Right cardiac atrium (tissue), 5 donors: Measurements from ENCODE around the gene CFAP54. TPM values are rescaled to one million over a fixed set of nuclear protein-coding genes. Genes with fewer than 3 reads are reported as not detected.
A peak's percentile ranks its signal among the peaks of the same experiment; 100 is the strongest.
"Not testable (repeated sequence)": the region's sequence is repeated elsewhere in the genome, so short reads cannot be mapped to it uniquely, and the experiment has no call there.

Experiments used
- ATAC-seq, 2 donors: fragments of 200-7000 bp; cut with Tn5 transposase; one replicate each; pipeline versions ENCODE4 v1.8.0 to v1.9.1; 2020; ENCODE audit warnings: moderate library complexity in 2 of 2, mild to moderate bottlenecking in 1 of 2
- DNase-seq, 3 donors: peaks; one replicate each; pipeline ENCODE4 v3.0.0-alpha.2; 2020
- H3K27ac ChIP-seq: one replicate; pipeline ENCODE4 v1.5.1; 2013; ENCODE audit warnings: mild to moderate bottlenecking, low read length, control low read depth, moderate library complexity
- H3K27me3 ChIP-seq: one replicate; pipeline ENCODE4 v1.6.1; 2013; ENCODE audit not compliant: control insufficient read depth, insufficient read depth
- H3K4me1 ChIP-seq: one replicate; pipeline ENCODE4 v1.6.1; 2013; ENCODE audit warnings: low read length; ENCODE audit not compliant: control insufficient read depth, insufficient read depth
- H3K4me3 ChIP-seq: one replicate; pipeline ENCODE4 v1.5.1; 2013; ENCODE audit warnings: low read length, control low read depth
- H3K9me3 ChIP-seq: one replicate; pipeline ENCODE4 v1.6.1; 2013; ENCODE audit warnings: low read length; ENCODE audit not compliant: control insufficient read depth
- WGBS: extraction: QIAGEN DNeasy Blood & Tissue Kit; methylation state at CpG from one replicate; pipeline ENCODE4 v1.1.7; 2013; 5-methylcytosine and 5-hydroxymethylcytosine counted together
- intact Hi-C, 4 donors: fragments of 100-400 bp; cut with DNase I; formaldehyde crosslinking; loops; one replicate each; pipeline versions ENCODE4 v1.11.0 to v1.14.0; 2022 to 2023
- polyA plus RNA-seq: library from polyadenylated mRNA; stranded (reverse); fragments of 200-250 nt; gene quantifications from one replicate; pipeline ENCODE4 v1.2.3, GENCODE V29; 2013
- total RNA-seq, 4 donors: library from RNA; stranded (reverse); fragmentation: NEBNext Ultra II Directional; extraction: Animal tissue kit (Norgen Biotek cat#: 25700); gene quantifications; one replicate each; pipeline ENCODE4 v1.2.1, GENCODE V29; 2021
- donor health status: healthy with polysubstance abuse.
- donor health status: DM: no; HTN: yes; CAD: no.
- donor health status: DM: no; HTN: no; CAD: no.
- donor health status: DM: no; HTN: yes; CAD: no; lungs with severe emphysema.
- donor health status: DM: yes; HTN: yes; CAD: no.

The CFAP54 gene
- total and polyA plus RNA-seq, 5 donors, result 0.14 to 0.42 (median 0.28) TPM

- Histone ChIP-seq H3K9me3 (no peaks in the 10 kb centered on the region), H3K27me3 (no peaks in the 10 kb centered on the region), H3K4me3 (no peak overlapping the region), H3K27ac (no peak overlapping the region), H3K4me1 (no peaks in the 10 kb centered on the region)
- WGBS, result 57% methylated on average over 4 of the region's 4 CpGs
- intact Hi-C loops, result no loop called here
- DNase-seq, result no peak
- no peak for ATAC-seq
These were observed 134.4 kb downstream of the CFAP54 start for GRCh38 chr12:96623656-96624217.

GRCh38 chr12:96635844-96636243 lies 146.5 kb downstream of the CFAP54 start:
- no peak for ATAC-seq
- no peak overlapping the region for H3K4me3 ChIP-seq
- WGBS, result 75% methylated on average over 3 of the region's 3 CpGs
- H3K27ac ChIP-seq, result no peak overlapping the region
- no peak for DNase-seq
- H3K4me1 ChIP-seq, result no peaks in the 10 kb centered on the region
- intact Hi-C loops, result no loop called here
- H3K9me3 ChIP-seq, result no peaks in the 10 kb centered on the region
- no peaks in the 10 kb centered on the region for H3K27me3 ChIP-seq

- 86% methylated on average over 5 of the region's 5 CpGs for WGBS
These were observed 147.5 kb downstream of the CFAP54 start for GRCh38 chr12:96636895-96637294.

GRCh38 chr12:96648923-96649322 lies 159.5 kb downstream of the CFAP54 start:
- H3K4me3 ChIP-seq, result no peak overlapping the region
- H3K4me1 ChIP-seq, result no peaks in the 10 kb centered on the region
- H3K9me3 ChIP-seq, result peaks cover 1% of the 10 kb centered on the region
- intact Hi-C loops, result no loop called here
- no peaks in the 10 kb centered on the region for H3K27me3 ChIP-seq
- ATAC-seq (no peak), DNase-seq (no peak)
- no peak overlapping the region for H3K27ac ChIP-seq
- 55% methylated on average over 1 of the region's 1 CpG for WGBS

More at GRCh38 chr12:96636895-96637294, 147.5 kb downstream of the CFAP54 start:
- DNase-seq, result no peak
- H3K4me3 ChIP-seq, result no peak overlapping the region
- no peak overlapping the region for H3K27ac ChIP-seq
- no peaks in the 10 kb centered on the region for H3K27me3 ChIP-seq
- no peak for ATAC-seq
- no peaks in the 10 kb centered on the region for H3K4me1 ChIP-seq
- intact Hi-C loops, result no loop called here
- H3K9me3 ChIP-seq, result no peaks in the 10 kb centered on the region

- H3K4me3 ChIP-seq, result no peak overlapping the region
- ATAC-seq (no peak), DNase-seq (no peak)
- WGBS, result 52% methylated on average over 2 of the region's 2 CpGs
- intact Hi-C loops, result no loop called here
- H3K27me3 ChIP-seq, result no peaks in the 10 kb centered on the region
- peaks cover 1% of the 10 kb centered on the region for H3K9me3 ChIP-seq
- no peak overlapping the region for H3K27ac ChIP-seq
- H3K4me1 ChIP-seq, result no peaks in the 10 kb centered on the region
These were observed 163.5 kb downstream of the CFAP54 start for GRCh38 chr12:96652870-96653269.

- no peak for DNase-seq
- H3K27me3 ChIP-seq, result no peaks in the 10 kb centered on the region
- no peaks in the 10 kb centered on the region for H3K4me1 ChIP-seq
- 94% methylated on average over 1 of the region's 1 CpG for WGBS
- H3K4me3 ChIP-seq, result no peak overlapping the region
- H3K27ac ChIP-seq, result no peak overlapping the region
- no peak for ATAC-seq
- no peaks in the 10 kb centered on the region for H3K9me3 ChIP-seq
- intact Hi-C loops, result no loop called here
These were observed 168.7 kb downstream of the CFAP54 start for GRCh38 chr12:96658075-96658474.

- no peaks in the 10 kb centered on the region for H3K4me1 ChIP-seq
- DNase-seq (no peak), ATAC-seq (no peak)
- no peak overlapping the region for H3K4me3 ChIP-seq
- H3K27me3 ChIP-seq, result no peaks in the 10 kb centered on the region
- H3K9me3 ChIP-seq, result peaks cover 3% of the 10 kb centered on the region
- H3K27ac ChIP-seq, result no peak overlapping the region
- 84% methylated on average over 4 of the region's 4 CpGs for WGBS
- intact Hi-C loops, result no loop called here
These were observed 180.4 kb downstream of the CFAP54 start for GRCh38 chr12:96669786-96670185.

GRCh38 chr12:96670334-96670899 lies 181.0 kb downstream of the CFAP54 start:
- no peaks in the 10 kb centered on the region for H3K4me1 ChIP-seq
- intact Hi-C loops, result no loop called here
- H3K27me3 ChIP-seq, result no peaks in the 10 kb centered on the region
- ATAC-seq (no peak), DNase-seq (no peak)
- no peak overlapping the region for H3K4me3 ChIP-seq
- H3K27ac ChIP-seq, result no peak overlapping the region
- WGBS, result 50% methylated on average over 3 of the region's 3 CpGs
- H3K9me3 ChIP-seq, result peaks cover 3% of the 10 kb centered on the region

GRCh38 chr12:96675519-96675918 lies 186.1 kb downstream of the CFAP54 start:
- H3K4me3 ChIP-seq, intact Hi-C loops, H3K4me1 ChIP-seq, H3K27me3 ChIP-seq, H3K27ac ChIP-seq, DNase-seq, ATAC-seq, H3K9me3 ChIP-seq: not testable (repeated sequence)
- 96% methylated on average over 3 of the region's 3 CpGs for WGBS

- no peaks in the 10 kb centered on the region for H3K9me3 ChIP-seq
- H3K4me1 ChIP-seq, result no peaks in the 10 kb centered on the region
- ATAC-seq, result no peak
- H3K4me3 ChIP-seq, result no peak overlapping the region
- WGBS, result 70% methylated on average over 1 of the region's 1 CpG
- no peaks in the 10 kb centered on the region for H3K27me3 ChIP-seq
- intact Hi-C loops, result no loop called here
- H3K27ac ChIP-seq, result no peak overlapping the region
- DNase-seq, result peak in 1 of 3 donors; percentile 3
These were observed 188.0 kb downstream of the CFAP54 start for GRCh38 chr12:96677363-96677762.

- 45% methylated on average over 4 of the region's 4 CpGs for WGBS
- ATAC-seq, result peak in 1 of 2 donors; percentile 51
These were observed 198.3 kb downstream of the CFAP54 start for GRCh38 chr12:96687719-96688118.

GRCh38 chr12:96698521-96698920 lies 209.1 kb downstream of the CFAP54 start:
- intact Hi-C loops, result no loop called here
- Histone ChIP-seq H3K4me3 (no peak overlapping the region), H3K9me3 (no peaks in the 10 kb centered on the region), H3K27ac (no peak overlapping the region), H3K27me3 (no peaks in the 10 kb centered on the region), H3K4me1 (no peaks in the 10 kb centered on the region)
- DNase-seq, result no peak
- ATAC-seq, result no peak
- WGBS, result 89% methylated on average over 5 of the region's 5 CpGs

More at GRCh38 chr12:96687719-96688118, 198.3 kb downstream of the CFAP54 start:
- no peak for DNase-seq
- intact Hi-C loops, result no loop called here
- Histone ChIP-seq H3K9me3 (no peaks in the 10 kb centered on the region), H3K4me3 (no peak overlapping the region), H3K27me3 (no peaks in the 10 kb centered on the region), H3K4me1 (no peaks in the 10 kb centered on the region), H3K27ac (no peak overlapping the region)
